SKM-1 (cell line): ENCODE data around the gene RHOF.
"Not testable (repeated sequence)": the region's sequence is repeated elsewhere in the genome, so short reads cannot be mapped to it uniquely, and the experiment has no call there.

ENCODE experiments used
- DNase-seq: peaks from one replicate; lab custom pipeline; 2025; ENCODE audit not compliant: unreplicated experiment; lab: John Stamatoyannopoulos, UW

The RHOF gene

GRCh38 chr12:121776190-121777098 lies 17.0 kb downstream of the RHOF start:
- DNase-seq, result peak; percentile 26

GRCh38 chr12:121775501-121775900 lies 18.0 kb downstream of the RHOF start:
- DNase-seq, result no peak

GRCh38 chr12:121774968-121775474 lies 18.5 kb downstream of the RHOF start:
- DNase-seq, result no peak

GRCh38 chr12:121773011-121773777 lies 20.3 kb downstream of the RHOF start:
- peak; percentile 5 for DNase-seq

- DNase-seq, result no peak
Observed at GRCh38 chr12:121770813-121771625, 22.5 kb downstream of the RHOF start.

- no peak for DNase-seq
Observed at GRCh38 chr12:121770388-121770787, 23.1 kb downstream of the RHOF start.

- no peak for DNase-seq
Observed at GRCh38 chr12:121769831-121770301, 23.6 kb downstream of the RHOF start.

- DNase-seq, result no peak
Observed at GRCh38 chr12:121769297-121769830, 24.1 kb downstream of the RHOF start.

- no peak for DNase-seq
Observed at GRCh38 chr12:121767525-121768016, 25.9 kb downstream of the RHOF start.

GRCh38 chr12:121766290-121767039 lies 27.0 kb downstream of the RHOF start:
- DNase-seq, result no peak

- DNase-seq, result no peak
Observed at GRCh38 chr12:121765573-121765972, 27.9 kb downstream of the RHOF start.

- no peak for DNase-seq
Observed at GRCh38 chr12:121764808-121765207, 28.7 kb downstream of the RHOF start.

GRCh38 chr12:121762269-121762668 lies 31.2 kb downstream of the RHOF start:
- DNase-seq, result no peak

- not testable (repeated sequence) for DNase-seq
Observed at GRCh38 chr12:121758536-121758935, 35.0 kb downstream of the RHOF start.

GRCh38 chr12:121755591-121755990 lies 37.9 kb downstream of the RHOF start:
- no peak for DNase-seq

GRCh38 chr12:121754836-121755235 lies 38.7 kb downstream of the RHOF start:
- DNase-seq, result no peak

- no peak for DNase-seq
Observed at GRCh38 chr12:121753844-121754264, 39.6 kb downstream of the RHOF start.

GRCh38 chr12:121751749-121752351 lies 41.6 kb downstream of the RHOF start:
- DNase-seq, result no peak

- no peak for DNase-seq
Observed at GRCh38 chr12:121751034-121751433, 42.5 kb downstream of the RHOF start.
